ENCODE data around the gene THBS1. TPM values are rescaled to one million over a fixed set of nuclear protein-coding genes. Genes with fewer than 3 reads are reported as not detected.

THBS1 gene
- total RNA-seq, 1 donor from 2014 or later: 849 TPM

GRCh38 chr15:39622660-39623516, 42.0 kb downstream of the THBS1 start:
- DNase-seq (ENCODE audit: extremely low spot score, unreplicated experiment): no peak
- Mint-ChIP-seq H3K36me3 (ENCODE audit: unreplicated experiment) (no peaks in the 10 kb centered on the region), H3K27ac (ENCODE audit: unreplicated experiment) (no peak overlapping the region), H3K27me3 (ENCODE audit: unreplicated experiment) (no peaks in the 10 kb centered on the region), H3K4me3 (ENCODE audit: unreplicated experiment) (no peak overlapping the region), H3K9me3 (ENCODE audit: unreplicated experiment) (peaks cover 4% of the 10 kb centered on the region), H3K4me1 (ENCODE audit: unreplicated experiment) (peaks cover 27% of the 10 kb centered on the region)
- TF ChIP-seq CTCF (IDR thresholded peaks at IDR 0.05): no peak

- peaks cover 4% of the 10 kb centered on the region for H3K9me3 Mint-ChIP-seq (ENCODE audit: unreplicated experiment)
- H3K4me1 Mint-ChIP-seq (ENCODE audit: unreplicated experiment): peaks cover 31% of the 10 kb centered on the region
- H3K4me3 Mint-ChIP-seq (ENCODE audit: unreplicated experiment): no peak overlapping the region
Measured at GRCh38 chr15:39623529-39623931, 42.7 kb downstream of the THBS1 start.

GRCh38 chr15:39624806-39625205, 43.9 kb downstream of the THBS1 start:
- H3K36me3 Mint-ChIP-seq (ENCODE audit: unreplicated experiment): no peaks in the 10 kb centered on the region
- TF ChIP-seq CTCF (IDR thresholded peaks at IDR 0.05): no peak
- no peak for DNase-seq (ENCODE audit: extremely low spot score, unreplicated experiment)
- H3K9me3 Mint-ChIP-seq (ENCODE audit: unreplicated experiment): peaks cover 2% of the 10 kb centered on the region
- no peaks in the 10 kb centered on the region for H3K27me3 Mint-ChIP-seq (ENCODE audit: unreplicated experiment)
- H3K4me3 Mint-ChIP-seq (ENCODE audit: unreplicated experiment): no peak overlapping the region
- peaks cover 39% of the 10 kb centered on the region for H3K4me1 Mint-ChIP-seq (ENCODE audit: unreplicated experiment)
- H3K27ac Mint-ChIP-seq (ENCODE audit: unreplicated experiment): peak overlapping the region; percentile 81

More at GRCh38 chr15:39623529-39623931, 42.7 kb downstream of the THBS1 start:
- DNase-seq (ENCODE audit: extremely low spot score, unreplicated experiment): no peak
- Mint-ChIP-seq H3K27me3 (ENCODE audit: unreplicated experiment) (no peaks in the 10 kb centered on the region), H3K36me3 (ENCODE audit: unreplicated experiment) (no peaks in the 10 kb centered on the region), H3K27ac (ENCODE audit: unreplicated experiment) (no peak overlapping the region)
- TF ChIP-seq CTCF (IDR thresholded peaks at IDR 0.05): no peak

- no peak for TF ChIP-seq CTCF (IDR thresholded peaks at IDR 0.05)
- no peak for DNase-seq (ENCODE audit: extremely low spot score, unreplicated experiment)
- no peaks in the 10 kb centered on the region for H3K27me3 Mint-ChIP-seq (ENCODE audit: unreplicated experiment)
- H3K9me3 Mint-ChIP-seq (ENCODE audit: unreplicated experiment): no peaks in the 10 kb centered on the region
- H3K4me1 Mint-ChIP-seq (ENCODE audit: unreplicated experiment): peaks cover 39% of the 10 kb centered on the region
- H3K4me3 Mint-ChIP-seq (ENCODE audit: unreplicated experiment): no peak overlapping the region
- no peak overlapping the region for H3K27ac Mint-ChIP-seq (ENCODE audit: unreplicated experiment)
- no peaks in the 10 kb centered on the region for H3K36me3 Mint-ChIP-seq (ENCODE audit: unreplicated experiment)
Measured at GRCh38 chr15:39625451-39625850, 44.6 kb downstream of the THBS1 start.

- Mint-ChIP-seq H3K27ac (ENCODE audit: unreplicated experiment) (no peak overlapping the region), H3K36me3 (ENCODE audit: unreplicated experiment) (no peaks in the 10 kb centered on the region), H3K9me3 (ENCODE audit: unreplicated experiment) (no peaks in the 10 kb centered on the region), H3K4me3 (ENCODE audit: unreplicated experiment) (no peak overlapping the region), H3K27me3 (ENCODE audit: unreplicated experiment) (no peaks in the 10 kb centered on the region), H3K4me1 (ENCODE audit: unreplicated experiment) (peaks cover 39% of the 10 kb centered on the region)
- TF ChIP-seq CTCF (IDR thresholded peaks at IDR 0.05): no peak
- no peak for DNase-seq (ENCODE audit: extremely low spot score, unreplicated experiment)
Measured at GRCh38 chr15:39625856-39626255, 45.0 kb downstream of the THBS1 start.

Data from osteocyte (in vitro differentiated cells).